MCF 10A (cell line): ENCODE measurements around the gene SRGN. TPM values are rescaled to one million over a fixed set of nuclear protein-coding genes. Genes with fewer than 3 reads are reported as not detected.

Experiments
- BruUV-seq: library from RNA; stranded (reverse); fragments of 400-500 nt; replicated peaks from 2 replicates; lab custom pipeline; 2021; lab: Mats Ljungman, UMichigan
- CTCF ChIA-PET: fragments of 300-600 bp; sonication (Branson Sonifier 250); formaldehyde crosslinking; extraction: SDS; loops from one replicate; lab custom pipeline; 2021; ENCODE audit warnings: antibody characterized with exemption, inconsistent platforms; lab: Yijun Ruan, JAX
- POLR2A ChIA-PET: fragments of 300-600, 350-650 bp; sonication (Branson Sonifier 250); formaldehyde crosslinking; extraction: SDS; loops from one replicate; lab custom pipeline; 2020; ENCODE audit warnings: antibody characterized with exemption, inconsistent platforms; lab: Yijun Ruan, JAX
- DNase-seq: peaks from one replicate; pipeline ENCODE4 v3.0.0-alpha.2; 2018; ENCODE audit not compliant: unreplicated experiment
- H3K27ac Mint-ChIP-seq: one replicate; pipeline ENCODE4 v1.8.0; 2022; ENCODE audit warnings: mild to moderate bottlenecking, low read depth, mixed read lengths; ENCODE audit not compliant: unreplicated experiment
- H3K27me3 Mint-ChIP-seq: one replicate; pipeline ENCODE4 v1.8.0; 2022; ENCODE audit warnings: mixed read lengths; ENCODE audit not compliant: insufficient read depth, unreplicated experiment
- H3K36me3 Mint-ChIP-seq: one replicate; pipeline ENCODE4 v1.8.0; 2022; ENCODE audit warnings: mild to moderate bottlenecking, moderate library complexity, mixed read lengths; ENCODE audit not compliant: insufficient read depth, unreplicated experiment
- H3K4me1 Mint-ChIP-seq: one replicate; pipeline ENCODE4 v1.8.0; 2022; ENCODE audit warnings: mixed read lengths; ENCODE audit not compliant: insufficient read depth, unreplicated experiment
- H3K4me3 Mint-ChIP-seq: one replicate; pipeline ENCODE4 v1.8.0; 2022; ENCODE audit warnings: mild to moderate bottlenecking, moderate library complexity, mixed read lengths; ENCODE audit not compliant: unreplicated experiment
- H3K9me3 Mint-ChIP-seq: one replicate; pipeline ENCODE4 v1.8.0; 2022; ENCODE audit warnings: mixed read lengths; ENCODE audit not compliant: unreplicated experiment
- CTCF ChIP-seq: fragments of 200-600 bp; IDR thresholded peaks from one replicate; pipeline ENCODE4 v1.8.0; 2022; ENCODE audit warnings: antibody characterized with exemption, mild to moderate bottlenecking; ENCODE audit not compliant: unreplicated experiment
- intact Hi-C: fragments of 100-400 bp; cut with micrococcal nuclease; formaldehyde crosslinking; loops from 2 replicates; pipeline ENCODE4 v1.14.1; 2022
- total RNA-seq: library from RNA; stranded (reverse); gene quantifications from 2 replicates; pipeline ENCODE4 v1.2.3, GENCODE V29; 2022

SRGN gene
- total RNA-seq, 1 experiment from 2014 or later, result 2.7 TPM

GRCh38 chr10:69051710-69052487, 36.0 kb upstream of the SRGN start:
- BruUV-seq, result no TSS peak
- Mint-ChIP-seq H3K4me3 (no peak overlapping the region), H3K4me1 (no peaks in the 10 kb centered on the region), H3K27ac (no peak overlapping the region), H3K9me3 (no peaks in the 10 kb centered on the region), H3K36me3 (no peaks in the 10 kb centered on the region), H3K27me3 (no peaks in the 10 kb centered on the region)
- POLR2A ChIA-PET, result no interaction called here
- DNase-seq, result no peak
- intact Hi-C loops, result no loop called here
- CTCF ChIA-PET, result no interaction called here
- TF ChIP-seq CTCF, result no peak

GRCh38 chr10:69052736-69053135, 35.2 kb upstream of the SRGN start:
- H3K4me1 Mint-ChIP-seq, result peaks cover 5% of the 10 kb centered on the region
- no peaks in the 10 kb centered on the region for H3K27me3 Mint-ChIP-seq
- H3K36me3 Mint-ChIP-seq, result no peaks in the 10 kb centered on the region
- CTCF ChIA-PET, result no interaction called here
- H3K9me3 Mint-ChIP-seq, result no peaks in the 10 kb centered on the region
- TF ChIP-seq CTCF, result no peak
- H3K4me3 Mint-ChIP-seq, result no peak overlapping the region
- H3K27ac Mint-ChIP-seq, result no peak overlapping the region
- POLR2A ChIA-PET, result no interaction called here
- BruUV-seq, result no TSS peak
- intact Hi-C loops, result no loop called here
- no peak for DNase-seq

GRCh38 chr10:69055241-69055640, 32.7 kb upstream of the SRGN start:
- Mint-ChIP-seq H3K36me3 (no peaks in the 10 kb centered on the region), H3K9me3 (no peaks in the 10 kb centered on the region), H3K4me3 (no peak overlapping the region), H3K27me3 (no peaks in the 10 kb centered on the region), H3K4me1 (peaks cover 12% of the 10 kb centered on the region), H3K27ac (no peak overlapping the region)
- intact Hi-C loops, result no loop called here
- ChIA-PET POLR2A (no interaction called here), CTCF (no interaction called here)
- no peak for TF ChIP-seq CTCF
- DNase-seq, result no peak
- BruUV-seq, result no TSS peak

GRCh38 chr10:69056129-69056528, 31.8 kb upstream of the SRGN start:
- H3K27ac Mint-ChIP-seq, result no peak overlapping the region
- BruUV-seq, result no TSS peak
- H3K9me3 Mint-ChIP-seq, result no peaks in the 10 kb centered on the region
- CTCF ChIA-PET, result no interaction called here
- POLR2A ChIA-PET, result no interaction called here
- no peak overlapping the region for H3K4me3 Mint-ChIP-seq
- intact Hi-C loops, result no loop called here
- no peak for DNase-seq
- TF ChIP-seq CTCF, result no peak
- no peaks in the 10 kb centered on the region for H3K27me3 Mint-ChIP-seq
- peaks cover 12% of the 10 kb centered on the region for H3K4me1 Mint-ChIP-seq
- H3K36me3 Mint-ChIP-seq, result no peaks in the 10 kb centered on the region
